Memory B cell (primary cell): ENCODE results near the gene RGS1.

Experiments used
- ATAC-seq: fragments of 150-1000 bp; cut with Tn5 transposase; 2 replicates; pipeline ENCODE4 v1.10.0; 2021; ENCODE audit warnings: low read depth, mild to moderate bottlenecking, moderate library complexity
- DNase-seq, 2 donors: peaks; one replicate each; pipeline ENCODE4 v3.0.0; 2022; ENCODE audit warnings: low spot score in 2 of 2
- H3K27ac Mint-ChIP-seq: one replicate; pipeline ENCODE4 v1.8.0; 2022; ENCODE audit warnings: mild to moderate bottlenecking, moderate library complexity, mixed read lengths
- H3K27me3 Mint-ChIP-seq: one replicate; pipeline ENCODE4 v1.8.0; 2022; ENCODE audit warnings: mixed read lengths
- H3K36me3 Mint-ChIP-seq: one replicate; pipeline ENCODE4 v1.8.0; 2022; ENCODE audit warnings: mild to moderate bottlenecking, mixed read lengths
- H3K4me1 Mint-ChIP-seq: one replicate; pipeline ENCODE4 v1.8.0; 2022; ENCODE audit warnings: mixed read lengths
- H3K4me3 Mint-ChIP-seq: one replicate; pipeline ENCODE4 v1.8.0; 2022; ENCODE audit warnings: mild to moderate bottlenecking, moderate library complexity, mixed read lengths
- H3K9me3 Mint-ChIP-seq: one replicate; pipeline ENCODE4 v1.8.0; 2022; ENCODE audit warnings: mixed read lengths

RGS1 gene

DNA sequence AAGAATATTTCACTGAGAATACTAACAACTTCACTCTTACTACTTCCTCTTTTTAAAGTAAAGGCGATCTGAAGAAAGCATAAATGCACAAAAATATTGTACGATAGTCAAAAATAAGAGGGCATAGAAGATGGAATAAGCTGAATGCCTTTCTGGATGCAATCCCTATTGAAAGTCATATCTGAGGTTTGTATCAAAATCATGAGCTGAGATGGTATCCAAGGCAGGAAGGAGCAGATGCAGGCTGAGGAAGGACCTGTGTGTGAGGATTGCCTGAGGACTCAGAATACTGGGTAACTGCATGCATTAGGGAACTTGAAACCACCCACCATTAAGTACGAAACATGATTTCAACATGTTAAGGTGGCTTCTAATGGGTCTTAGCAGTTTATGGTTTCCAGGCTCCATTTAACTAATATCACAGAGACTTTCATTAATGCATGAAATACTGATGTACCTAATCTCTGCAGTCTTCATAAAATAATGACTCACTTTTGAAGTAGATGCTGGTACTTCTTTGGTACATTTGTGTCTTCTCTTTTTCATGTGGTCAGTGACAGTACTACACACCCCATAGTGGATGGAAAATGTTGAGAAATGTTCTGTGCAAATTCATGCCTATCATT lies 29.6 kb upstream of the RGS1 start:
- no peaks in the 10 kb centered on the region for H3K9me3 Mint-ChIP-seq
- peaks cover 13% of the 10 kb centered on the region for H3K4me1 Mint-ChIP-seq
- peak overlapping the region; percentile 77 for H3K27ac Mint-ChIP-seq
- peak in 1 of 2 donors; percentile 33 for DNase-seq
- no peaks in the 10 kb centered on the region for H3K36me3 Mint-ChIP-seq
- H3K4me3 Mint-ChIP-seq: peak overlapping the region; percentile 82
- peak; percentile 73 for ATAC-seq
- peaks cover 2% of the 10 kb centered on the region for H3K27me3 Mint-ChIP-seq

DNA sequence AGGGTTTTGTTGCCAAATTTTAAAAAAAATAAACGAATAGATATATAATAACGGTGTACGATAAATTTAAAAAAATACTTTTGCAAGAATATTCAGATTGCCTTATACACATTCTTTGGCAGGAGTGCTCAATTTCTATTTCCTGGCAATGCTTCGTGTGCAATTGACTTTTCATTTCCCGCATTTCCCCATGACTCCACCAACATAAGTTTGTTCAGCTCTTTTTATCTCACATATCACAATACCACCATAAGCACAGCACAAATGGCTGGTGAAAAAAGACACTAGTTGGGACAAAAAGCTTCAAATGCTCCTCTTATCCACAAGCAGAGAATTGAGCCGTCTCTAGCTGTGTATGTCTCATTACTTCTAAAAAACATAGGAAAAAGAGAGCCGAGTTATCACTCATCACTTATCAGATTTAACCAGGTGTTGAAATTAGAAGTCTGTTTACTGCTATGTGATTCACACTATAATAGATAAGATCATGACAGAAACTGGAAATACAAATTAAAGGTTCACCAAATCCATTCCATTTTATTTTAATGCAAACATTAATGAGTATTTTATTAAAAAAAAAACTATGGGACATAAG lies 28.9 kb upstream of the RGS1 start:
- Mint-ChIP-seq H3K4me3 (no peak overlapping the region), H3K27me3 (peaks cover 2% of the 10 kb centered on the region)

DNA sequence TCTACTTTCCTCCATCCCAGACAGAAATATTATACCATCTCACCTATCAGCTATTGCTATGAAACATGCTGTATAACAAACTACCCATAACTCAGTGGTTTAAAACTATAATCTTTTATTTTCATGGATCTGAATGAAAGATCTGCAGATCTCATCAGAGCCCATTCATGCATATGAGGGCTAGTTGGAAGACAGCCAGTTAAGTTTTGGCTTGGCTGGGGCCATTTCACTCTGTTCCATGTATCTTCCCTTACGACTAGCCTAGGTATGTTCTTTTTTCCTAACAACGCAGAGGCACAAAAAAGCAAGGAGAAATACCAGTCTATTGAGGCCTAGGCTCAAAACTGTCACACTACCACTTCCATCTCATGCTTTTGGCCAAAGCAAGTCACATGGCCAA lies 28.1 kb upstream of the RGS1 start:
- Mint-ChIP-seq H3K27me3 (peaks cover 2% of the 10 kb centered on the region), H3K4me1 (peaks cover 11% of the 10 kb centered on the region), H3K27ac (no peak overlapping the region), H3K4me3 (no peak overlapping the region), H3K9me3 (no peaks in the 10 kb centered on the region), H3K36me3 (no peaks in the 10 kb centered on the region)
- no peak for DNase-seq
- no peak for ATAC-seq

More for the DNA sequence above, 28.9 kb upstream of the RGS1 start:
- no peaks in the 10 kb centered on the region for H3K36me3 Mint-ChIP-seq
- H3K4me1 Mint-ChIP-seq: peaks cover 11% of the 10 kb centered on the region
- no peaks in the 10 kb centered on the region for H3K9me3 Mint-ChIP-seq
- no peak overlapping the region for H3K27ac Mint-ChIP-seq
- no peak for ATAC-seq
- DNase-seq: no peak

DNA sequence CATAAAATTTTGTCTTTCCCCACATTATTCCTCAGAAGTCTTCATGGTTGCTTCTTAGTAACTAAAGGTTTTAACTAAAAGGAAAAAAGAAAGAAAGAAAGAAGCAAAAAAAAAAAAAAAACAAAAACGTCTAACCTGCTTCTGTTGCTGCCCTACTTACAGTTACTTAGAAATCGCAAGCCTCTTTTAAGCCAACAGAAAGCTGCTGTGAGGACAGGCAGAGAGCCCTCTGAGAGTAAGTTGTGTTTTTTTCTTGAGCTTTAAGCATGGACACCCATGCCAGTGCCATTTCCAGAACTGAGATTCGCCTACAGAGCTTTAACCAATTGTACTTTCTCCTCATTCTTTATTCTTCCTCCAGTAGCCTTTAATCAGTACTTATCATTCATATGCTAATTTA lies 25.6 kb upstream of the RGS1 start:
- Mint-ChIP-seq H3K9me3 (no peaks in the 10 kb centered on the region), H3K27ac (no peak overlapping the region), H3K36me3 (no peaks in the 10 kb centered on the region), H3K27me3 (peaks cover 5% of the 10 kb centered on the region), H3K4me3 (no peak overlapping the region), H3K4me1 (peaks cover 10% of the 10 kb centered on the region)
- DNase-seq: no peak
- no peak for ATAC-seq

DNA sequence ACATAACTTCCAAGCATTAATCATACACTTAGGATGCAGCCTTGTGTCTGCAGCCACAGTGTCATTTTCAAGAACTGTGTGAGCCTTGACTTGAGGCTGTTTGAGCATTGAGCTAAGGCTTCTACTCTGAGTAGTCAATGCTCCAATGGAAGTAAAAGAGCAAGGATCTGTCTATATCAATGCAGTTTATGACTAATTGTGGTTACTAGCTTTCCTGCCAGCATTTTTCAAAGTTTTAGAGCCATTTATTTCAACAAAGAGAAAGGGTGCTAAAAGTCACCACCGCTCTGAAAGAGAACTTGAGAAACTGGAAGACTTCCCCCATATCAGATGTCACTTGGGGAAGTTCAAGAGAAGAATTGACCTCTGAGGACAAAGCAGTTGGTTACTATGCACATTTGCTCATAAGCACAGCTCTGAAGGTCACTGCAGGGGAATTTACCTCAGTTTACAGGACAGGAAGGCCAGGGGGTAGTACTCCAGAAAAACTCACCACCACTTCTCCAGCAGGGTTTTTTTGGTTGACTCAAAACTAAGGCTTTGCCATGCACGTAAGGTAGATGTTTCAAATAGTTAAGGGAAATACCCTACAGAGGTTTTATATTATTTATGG lies 24.5 kb upstream of the RGS1 start:
- no peaks in the 10 kb centered on the region for H3K9me3 Mint-ChIP-seq
- peaks cover 2% of the 10 kb centered on the region for H3K4me1 Mint-ChIP-seq
- H3K36me3 Mint-ChIP-seq: no peaks in the 10 kb centered on the region
- no peak overlapping the region for H3K4me3 Mint-ChIP-seq
- ATAC-seq (no peak), DNase-seq (no peak)
- peaks cover 5% of the 10 kb centered on the region for H3K27me3 Mint-ChIP-seq
- no peak overlapping the region for H3K27ac Mint-ChIP-seq

DNA sequence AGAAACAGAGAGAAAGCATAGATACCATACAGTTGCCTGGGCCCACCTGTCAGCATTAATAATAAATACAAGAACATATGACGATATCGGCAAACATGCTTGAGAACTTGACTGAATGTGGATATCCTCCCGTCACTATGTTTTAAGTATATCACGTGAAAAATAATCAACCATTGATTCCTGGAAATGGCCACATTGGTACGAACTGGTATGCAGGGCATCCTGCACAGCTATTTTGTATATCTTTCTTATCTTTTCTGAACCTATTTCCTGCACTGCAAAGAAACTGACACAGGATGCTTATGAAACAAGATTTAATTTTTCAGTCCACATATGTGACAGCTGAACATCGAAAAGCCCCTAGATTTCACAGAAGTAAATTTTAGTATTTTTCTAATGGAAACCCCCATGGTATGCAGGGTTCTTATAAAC lies 22.8 kb upstream of the RGS1 start:
- no peak overlapping the region for H3K4me3 Mint-ChIP-seq
- peaks cover 5% of the 10 kb centered on the region for H3K27me3 Mint-ChIP-seq
- no peaks in the 10 kb centered on the region for H3K36me3 Mint-ChIP-seq
- H3K27ac Mint-ChIP-seq: no peak overlapping the region
- ATAC-seq (peak; percentile 34), DNase-seq (no peak)
- H3K4me1 Mint-ChIP-seq: no peaks in the 10 kb centered on the region
- no peaks in the 10 kb centered on the region for H3K9me3 Mint-ChIP-seq

DNA sequence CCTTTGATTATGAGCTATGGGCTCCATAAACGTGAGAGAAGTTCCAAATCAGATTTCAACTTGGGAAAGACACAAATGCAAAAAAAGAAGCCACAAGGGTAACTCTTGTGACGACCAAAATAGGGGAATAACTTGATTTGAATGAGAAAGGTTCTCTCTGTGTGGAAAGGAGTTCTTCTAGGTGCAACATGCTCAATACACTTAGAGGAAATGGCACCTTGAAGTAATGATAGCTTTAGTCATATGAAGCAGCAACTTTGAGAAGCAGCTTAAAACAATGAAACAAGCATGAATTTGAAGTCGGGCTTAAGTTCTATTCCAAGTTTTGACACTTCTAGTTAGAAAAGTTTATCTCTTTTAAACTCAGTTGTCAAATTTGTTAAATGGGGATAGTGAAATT lies 21.8 kb upstream of the RGS1 start:
- Mint-ChIP-seq H3K36me3 (no peaks in the 10 kb centered on the region), H3K27me3 (peaks cover 5% of the 10 kb centered on the region)

DNA sequence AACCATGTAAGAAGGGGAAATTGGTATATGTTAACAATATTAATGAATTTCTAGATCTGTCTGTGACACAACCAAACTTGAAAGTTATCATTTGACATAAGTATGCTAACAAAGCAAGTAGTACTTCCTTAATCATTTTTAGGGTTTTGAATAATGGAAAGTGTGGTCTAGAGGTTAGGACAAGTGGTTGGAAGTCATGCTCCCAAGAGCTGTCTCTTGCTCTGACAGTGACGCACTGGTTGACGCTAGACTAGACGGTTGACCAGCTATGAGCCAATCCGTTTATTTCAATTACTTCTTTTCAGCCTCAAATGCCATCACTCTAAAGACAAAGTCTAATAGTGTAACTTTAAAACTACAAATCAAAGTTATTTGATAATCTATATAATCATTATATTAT lies 20.7 kb upstream of the RGS1 start:
- ATAC-seq: peak; percentile 74
- Mint-ChIP-seq H3K36me3 (no peaks in the 10 kb centered on the region), H3K4me1 (peaks cover 4% of the 10 kb centered on the region), H3K4me3 (no peak overlapping the region), H3K27me3 (peaks cover 5% of the 10 kb centered on the region), H3K27ac (peak overlapping the region; percentile 31), H3K9me3 (no peaks in the 10 kb centered on the region)
- no peak for DNase-seq

More for the DNA sequence above, 21.8 kb upstream of the RGS1 start:
- Mint-ChIP-seq H3K27ac (no peak overlapping the region), H3K4me3 (no peak overlapping the region), H3K9me3 (no peaks in the 10 kb centered on the region), H3K4me1 (no peaks in the 10 kb centered on the region)
- ATAC-seq (peak; percentile 39), DNase-seq (no peak)

DNA sequence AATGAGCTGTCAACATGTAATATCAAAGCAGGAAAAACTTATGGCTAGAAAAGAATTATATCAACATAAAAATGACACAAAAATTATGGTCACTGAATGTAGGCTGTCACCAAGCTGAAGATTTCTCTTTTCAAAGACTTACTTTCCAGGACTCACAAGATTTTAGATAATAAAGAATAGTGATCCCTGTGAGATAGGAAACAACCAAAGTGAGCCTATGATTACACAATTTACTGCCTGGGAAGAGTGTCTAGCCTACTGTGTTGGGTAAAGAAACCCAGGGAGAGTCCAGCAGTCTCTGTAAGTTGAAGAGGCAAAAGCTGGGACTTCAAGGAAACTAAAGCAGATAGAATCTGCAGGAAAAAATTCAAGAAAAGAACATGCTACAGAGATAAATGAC lies 20.2 kb upstream of the RGS1 start:
- H3K27me3 Mint-ChIP-seq: peaks cover 3% of the 10 kb centered on the region
- H3K36me3 Mint-ChIP-seq: no peaks in the 10 kb centered on the region
- no peak overlapping the region for H3K27ac Mint-ChIP-seq
- peaks cover 4% of the 10 kb centered on the region for H3K4me1 Mint-ChIP-seq
- DNase-seq (no peak), ATAC-seq (no peak)
- H3K4me3 Mint-ChIP-seq: no peak overlapping the region
- H3K9me3 Mint-ChIP-seq: no peaks in the 10 kb centered on the region

DNA sequence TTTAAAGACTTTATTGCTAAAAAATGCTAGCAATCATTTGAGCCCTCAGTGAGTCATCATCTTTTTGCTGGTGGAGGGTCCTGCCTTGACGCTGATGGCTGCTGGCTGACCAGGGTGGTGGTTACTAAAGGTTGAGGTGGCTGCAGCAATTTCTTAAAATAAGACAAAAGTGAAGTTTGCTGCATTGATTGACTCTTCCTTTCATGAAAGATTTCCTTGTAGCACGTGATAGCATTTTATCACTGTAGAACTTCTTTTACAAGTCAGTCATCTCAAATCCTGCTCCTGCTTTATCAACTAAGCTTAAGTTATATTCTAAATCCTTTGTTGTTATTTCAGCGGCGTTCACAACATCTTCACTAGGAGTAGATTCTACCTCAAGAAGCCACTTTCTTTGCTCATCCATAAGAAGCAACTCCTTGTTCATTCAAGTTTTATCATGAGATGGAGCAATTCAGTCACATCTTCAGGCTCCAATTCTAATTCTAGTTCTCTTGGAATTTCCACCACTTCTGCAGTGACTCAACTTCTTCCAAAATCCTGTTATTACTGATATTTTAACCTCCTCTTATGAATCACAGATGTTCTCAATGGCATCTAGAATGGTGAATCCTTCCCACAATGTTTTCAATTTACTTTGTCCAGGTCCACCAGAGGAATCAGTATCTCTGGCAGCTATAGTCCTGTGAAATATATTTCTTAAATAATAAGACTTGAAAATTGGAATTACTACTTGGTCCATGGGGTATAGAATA lies 17.6 kb upstream of the RGS1 start:
- no peak for DNase-seq
- Mint-ChIP-seq H3K27me3 (peaks cover 3% of the 10 kb centered on the region), H3K9me3 (no peaks in the 10 kb centered on the region), H3K4me3 (no peak overlapping the region), H3K4me1 (peaks cover 4% of the 10 kb centered on the region), H3K36me3 (no peaks in the 10 kb centered on the region), H3K27ac (no peak overlapping the region)
- ATAC-seq: no peak

DNA sequence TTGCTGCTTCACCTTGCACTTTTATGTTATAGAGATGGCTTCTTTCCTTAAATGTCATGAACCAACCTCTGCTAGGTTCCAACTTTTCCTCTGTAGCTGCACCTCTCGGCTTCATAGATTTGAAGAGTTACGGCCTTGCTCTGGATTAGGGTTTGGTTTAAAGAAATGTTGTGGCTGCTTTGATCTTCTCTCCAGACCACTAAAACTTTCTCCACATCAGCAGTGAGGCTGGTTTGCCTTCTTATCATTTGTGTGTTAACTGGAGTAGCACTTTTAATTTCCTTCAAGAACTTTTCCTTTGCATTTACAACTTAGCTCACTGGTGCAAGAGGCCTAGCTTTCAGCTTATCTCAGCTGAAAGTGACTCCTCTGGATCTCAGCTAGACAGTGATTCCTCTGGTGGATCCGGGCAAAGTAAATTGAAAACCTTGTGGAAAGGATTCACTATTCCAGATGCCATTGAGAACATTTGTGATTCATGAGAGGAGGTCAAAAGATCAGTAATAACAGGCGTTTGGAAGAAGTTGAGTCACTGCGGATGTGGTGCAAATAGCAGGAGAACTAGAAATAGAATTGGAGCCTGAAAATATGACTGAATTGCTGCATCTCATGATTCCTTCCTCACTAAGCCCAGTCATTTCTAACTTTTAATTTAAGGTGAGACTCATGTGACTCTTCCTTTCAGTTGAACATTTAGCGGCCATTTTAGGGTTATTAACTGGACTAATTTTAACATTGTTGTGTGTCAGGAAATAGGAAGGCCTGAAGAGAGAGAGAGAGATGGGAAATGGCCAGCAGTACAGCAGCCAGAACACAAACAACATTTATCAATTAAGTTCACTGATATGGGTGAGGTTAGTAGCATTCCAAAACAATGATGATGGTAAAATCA lies 16.2 kb upstream of the RGS1 start:
- no peak for ATAC-seq
- peaks cover 4% of the 10 kb centered on the region for H3K4me1 Mint-ChIP-seq
- no peak for DNase-seq
- H3K4me3 Mint-ChIP-seq: no peak overlapping the region
- H3K36me3 Mint-ChIP-seq: no peaks in the 10 kb centered on the region
- H3K9me3 Mint-ChIP-seq: no peaks in the 10 kb centered on the region
- H3K27ac Mint-ChIP-seq: no peak overlapping the region
- no peaks in the 10 kb centered on the region for H3K27me3 Mint-ChIP-seq

DNA sequence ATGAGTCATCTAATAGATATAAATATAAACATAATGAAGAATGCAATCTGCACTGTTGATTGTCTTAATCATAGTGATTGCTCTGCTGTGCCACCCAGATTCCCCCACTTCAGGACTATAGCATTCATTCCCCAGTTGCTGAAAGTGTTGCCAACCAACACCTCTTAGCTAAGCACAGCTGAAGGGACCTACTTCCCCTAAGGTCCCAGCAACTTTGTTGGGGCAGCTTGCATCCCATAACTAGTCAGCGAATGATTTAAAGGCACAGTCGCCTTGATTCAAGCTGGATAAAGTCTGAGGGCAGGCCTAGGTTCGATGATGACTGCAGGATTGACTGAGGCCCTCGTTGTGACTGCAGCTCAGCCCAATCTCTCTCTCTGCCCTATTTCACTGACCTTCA lies 14.3 kb upstream of the RGS1 start:
- no peak overlapping the region for H3K27ac Mint-ChIP-seq
- no peaks in the 10 kb centered on the region for H3K9me3 Mint-ChIP-seq
- H3K36me3 Mint-ChIP-seq: peaks cover 2% of the 10 kb centered on the region
- DNase-seq: no peak
- H3K27me3 Mint-ChIP-seq: no peaks in the 10 kb centered on the region
- no peak for ATAC-seq
- no peak overlapping the region for H3K4me3 Mint-ChIP-seq
- peaks cover 7% of the 10 kb centered on the region for H3K4me1 Mint-ChIP-seq

DNA sequence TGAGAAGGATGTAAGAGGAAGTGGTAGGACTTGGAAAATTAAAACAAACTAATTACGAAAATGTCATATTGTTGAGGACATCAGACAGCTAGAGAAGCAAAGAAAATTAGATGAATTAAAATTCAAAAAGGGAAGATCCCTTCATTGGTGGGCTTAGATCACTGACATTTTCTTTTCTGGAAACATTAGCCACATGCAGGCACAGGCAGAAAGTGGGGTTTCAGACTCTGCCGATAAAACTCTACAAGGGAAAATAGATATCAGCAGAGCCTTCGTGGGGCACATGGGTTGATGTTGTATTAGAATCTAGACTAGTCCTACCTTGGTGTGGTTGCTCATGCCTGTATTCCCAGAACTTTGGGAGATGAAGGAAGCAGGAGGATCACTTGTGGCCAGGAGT lies 12.4 kb upstream of the RGS1 start:
- H3K27ac Mint-ChIP-seq: no peak overlapping the region
- DNase-seq (no peak), ATAC-seq (no peak)
- H3K36me3 Mint-ChIP-seq: peaks cover 2% of the 10 kb centered on the region
- H3K4me1 Mint-ChIP-seq: peaks cover 7% of the 10 kb centered on the region
- no peaks in the 10 kb centered on the region for H3K9me3 Mint-ChIP-seq
- H3K27me3 Mint-ChIP-seq: no peaks in the 10 kb centered on the region
- H3K4me3 Mint-ChIP-seq: no peak overlapping the region
